GM12801 (cell line): ENCODE data around the gene PDE6A.

ENCODE experiments used
- TF ChIP-seq, protein P1 (sequence below): IDR thresholded peaks from one replicate; pipeline ENCODE4 v1.5.1; 2011; ENCODE audit warnings: control low read depth; ENCODE audit not compliant: insufficient read length; ENCODE audit errors: extremely low read depth

Gene PDE6A

GRCh38 chr5:149827546-149827945 lies 117.0 kb downstream of the PDE6A start:
- TF ChIP-seq, protein P1, sequence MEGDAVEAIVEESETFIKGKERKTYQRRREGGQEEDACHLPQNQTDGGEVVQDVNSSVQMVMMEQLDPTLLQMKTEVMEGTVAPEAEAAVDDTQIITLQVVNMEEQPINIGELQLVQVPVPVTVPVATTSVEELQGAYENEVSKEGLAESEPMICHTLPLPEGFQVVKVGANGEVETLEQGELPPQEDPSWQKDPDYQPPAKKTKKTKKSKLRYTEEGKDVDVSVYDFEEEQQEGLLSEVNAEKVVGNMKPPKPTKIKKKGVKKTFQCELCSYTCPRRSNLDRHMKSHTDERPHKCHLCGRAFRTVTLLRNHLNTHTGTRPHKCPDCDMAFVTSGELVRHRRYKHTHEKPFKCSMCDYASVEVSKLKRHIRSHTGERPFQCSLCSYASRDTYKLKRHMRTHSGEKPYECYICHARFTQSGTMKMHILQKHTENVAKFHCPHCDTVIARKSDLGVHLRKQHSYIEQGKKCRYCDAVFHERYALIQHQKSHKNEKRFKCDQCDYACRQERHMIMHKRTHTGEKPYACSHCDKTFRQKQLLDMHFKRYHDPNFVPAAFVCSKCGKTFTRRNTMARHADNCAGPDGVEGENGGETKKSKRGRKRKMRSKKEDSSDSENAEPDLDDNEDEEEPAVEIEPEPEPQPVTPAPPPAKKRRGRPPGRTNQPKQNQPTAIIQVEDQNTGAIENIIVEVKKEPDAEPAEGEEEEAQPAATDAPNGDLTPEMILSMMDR: no peak

- TF ChIP-seq, protein P1: no peak
Measured at GRCh38 chr5:149827086-149827485, 117.5 kb downstream of the PDE6A start.

DNA sequence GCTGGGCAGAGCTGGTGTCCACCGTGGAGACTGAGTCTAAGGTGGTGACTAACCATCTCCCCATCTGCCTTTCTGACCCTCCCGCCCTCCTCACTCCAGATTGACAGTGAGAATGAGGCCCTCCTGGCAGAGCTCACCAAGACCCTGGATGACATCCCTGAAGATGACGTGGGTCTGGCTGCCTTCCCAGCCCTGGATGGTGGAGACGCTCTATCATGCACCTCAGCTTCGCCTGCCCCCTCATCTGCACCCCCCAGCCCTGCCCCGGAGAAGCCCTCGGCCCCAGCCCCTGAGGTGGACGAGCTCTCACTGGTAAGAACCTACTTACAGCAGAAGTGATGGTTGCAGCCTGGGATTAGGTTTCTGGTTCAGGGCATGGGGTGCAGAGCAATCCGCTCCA lies 118.0 kb downstream of the PDE6A start:
- TF ChIP-seq, protein P1: no peak

DNA sequence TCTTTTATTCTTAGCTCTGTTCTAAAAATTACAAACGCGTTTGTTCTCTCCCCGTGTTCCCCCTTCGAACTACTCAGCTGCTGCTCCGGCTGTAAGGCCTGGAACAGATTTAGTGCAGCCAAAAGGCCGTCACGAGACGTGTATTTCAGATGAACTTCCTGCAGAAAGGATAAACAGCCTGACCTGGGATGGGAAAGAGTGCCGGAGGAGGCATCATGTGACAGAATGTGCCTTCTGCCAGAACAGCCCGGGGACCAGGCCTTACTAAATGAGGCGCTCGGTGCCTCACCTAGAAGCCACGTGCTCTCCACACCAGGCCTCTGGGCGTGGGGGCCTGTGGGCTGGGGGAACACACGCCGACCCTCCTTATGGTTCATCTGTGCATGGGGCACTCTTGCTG lies 119.7 kb downstream of the PDE6A start:
- TF ChIP-seq, protein P1: no peak

DNA sequence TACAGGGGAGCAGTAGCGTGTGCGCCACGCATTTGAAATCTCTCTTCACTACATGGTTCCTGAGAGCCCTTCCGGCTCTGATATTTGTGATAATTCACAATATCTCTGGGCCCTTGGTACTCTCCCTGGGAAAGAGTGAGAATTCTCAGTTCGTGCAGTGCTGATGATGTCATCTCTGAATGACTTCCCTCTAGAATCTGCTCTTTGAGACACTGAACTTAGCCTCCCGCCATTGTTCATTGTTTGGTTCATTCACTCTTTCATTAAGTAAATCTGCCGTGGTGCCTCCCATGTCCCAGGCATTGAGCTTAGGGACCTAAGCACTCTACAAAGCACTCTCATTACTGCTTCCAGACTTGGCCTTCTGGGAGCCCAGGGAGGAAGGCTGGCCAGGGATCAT lies 120.5 kb downstream of the PDE6A start:
- TF ChIP-seq, protein P1: no peak

GRCh38 chr5:149823375-149823774 lies 121.2 kb downstream of the PDE6A start:
- TF ChIP-seq, protein P1: no peak

DNA sequence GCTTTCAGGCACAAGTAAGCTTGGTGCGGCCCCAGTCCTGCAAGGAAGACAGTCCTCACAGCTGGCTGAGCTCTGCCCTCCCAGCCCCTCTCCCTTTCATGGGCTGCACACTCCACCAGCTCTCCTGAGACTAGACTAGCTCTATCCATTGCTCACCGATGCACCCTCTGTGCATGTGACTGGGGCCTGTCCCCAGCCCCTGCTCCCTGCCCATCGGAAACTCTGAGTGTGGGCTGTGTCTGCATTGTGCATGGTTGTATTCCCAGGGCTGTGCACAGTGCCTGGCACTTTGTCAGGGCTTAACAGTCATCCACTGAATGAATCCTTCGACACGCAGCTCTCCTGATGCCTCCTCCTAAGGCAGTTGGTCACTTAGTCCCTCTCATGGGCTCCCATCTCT lies 122.3 kb downstream of the PDE6A start:
- TF ChIP-seq, protein P1: no peak
